Cardiac fibroblast (primary cell): ENCODE data around the gene ADGRE3.

Experiments
- DNase-seq, 2 donors: peaks; one replicate each; pipeline versions ENCODE4 v3.0.0 to v3.0.0-alpha.2; 2010; ENCODE audit warnings: low read depth in 2 of 2
- H3K4me3 ChIP-seq, 2 donors: replicated peaks in 1 of 2; 1 replicate in 1 of 2; 2 replicates in 1 of 2; pipeline ENCODE4 v1.5.1; 2011; ENCODE audit warnings: low read depth in 2 of 2, low read length in 2 of 2, mild to moderate bottlenecking in 2 of 2, moderate library complexity in 1 of 2
- CTCF ChIP-seq: IDR thresholded peaks from one replicate; pipeline ENCODE4 v1.5.1; 2011; ENCODE audit warnings: low read depth, mild to moderate bottlenecking, low read length, inconsistent platforms

The ADGRE3 gene

GRCh38 chr19:14580623-14581237 is 93.9 kb downstream of the ADGRE3 start:
- DNase-seq = no peak
- H3K4me3 ChIP-seq = no peak overlapping the region
- no peak for TF ChIP-seq CTCF

DNA sequence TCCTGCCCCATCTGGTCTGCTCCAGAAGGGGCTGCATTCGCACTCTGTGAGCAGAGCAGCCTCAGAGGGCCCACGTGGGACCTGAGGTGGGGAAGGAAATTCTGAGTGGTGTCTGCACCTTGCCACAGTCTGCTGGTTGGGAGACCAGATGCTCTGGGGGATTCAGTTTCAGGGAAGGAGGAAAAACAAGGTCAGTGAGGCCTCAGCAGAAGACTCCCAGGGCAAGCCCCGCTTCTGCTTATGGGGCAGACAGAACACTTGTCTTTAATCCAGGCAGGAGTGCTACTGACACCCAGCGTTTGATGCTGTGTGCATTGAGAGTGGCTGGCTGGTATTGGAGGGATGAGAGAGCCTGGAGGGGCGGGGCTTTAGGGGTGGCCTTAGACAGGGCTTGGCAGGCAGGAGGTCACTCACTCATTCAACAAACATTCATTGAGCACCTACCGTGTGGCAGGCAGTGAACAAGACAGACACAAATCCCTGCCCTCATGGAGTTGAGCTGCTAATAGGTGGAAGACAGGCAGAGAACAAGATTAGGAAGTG is 96.7 kb downstream of the ADGRE3 start:
- TF ChIP-seq CTCF = no peak
- DNase-seq = no peak
- H3K4me3 ChIP-seq = no peak overlapping the region

DNA sequence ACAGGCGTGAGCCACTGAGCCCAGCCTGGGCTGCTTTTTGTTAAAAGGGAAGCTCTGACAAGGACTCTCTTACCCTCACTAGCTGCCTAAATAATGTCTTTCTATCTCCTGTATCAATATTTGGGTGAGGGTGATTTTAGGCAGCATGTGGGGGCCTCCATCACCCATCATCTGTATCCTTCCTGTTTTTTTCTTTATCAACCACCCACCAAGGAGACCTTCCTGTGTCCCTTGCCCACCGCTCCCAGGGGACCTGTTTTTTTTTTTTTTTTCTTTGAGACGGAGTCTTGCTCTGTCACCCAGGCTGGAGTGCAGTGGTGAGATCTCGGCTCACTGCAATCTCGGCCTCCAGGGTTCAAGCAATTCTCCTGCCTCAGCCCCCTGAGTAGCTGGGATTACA is 97.4 kb downstream of the ADGRE3 start:
- no peak for DNase-seq
- no peak overlapping the region for H3K4me3 ChIP-seq
- TF ChIP-seq CTCF = no peak

GRCh38 chr19:14576363-14576762 is 98.3 kb downstream of the ADGRE3 start:
- no peak for DNase-seq
- no peak for TF ChIP-seq CTCF
- H3K4me3 ChIP-seq = no peak overlapping the region

DNA sequence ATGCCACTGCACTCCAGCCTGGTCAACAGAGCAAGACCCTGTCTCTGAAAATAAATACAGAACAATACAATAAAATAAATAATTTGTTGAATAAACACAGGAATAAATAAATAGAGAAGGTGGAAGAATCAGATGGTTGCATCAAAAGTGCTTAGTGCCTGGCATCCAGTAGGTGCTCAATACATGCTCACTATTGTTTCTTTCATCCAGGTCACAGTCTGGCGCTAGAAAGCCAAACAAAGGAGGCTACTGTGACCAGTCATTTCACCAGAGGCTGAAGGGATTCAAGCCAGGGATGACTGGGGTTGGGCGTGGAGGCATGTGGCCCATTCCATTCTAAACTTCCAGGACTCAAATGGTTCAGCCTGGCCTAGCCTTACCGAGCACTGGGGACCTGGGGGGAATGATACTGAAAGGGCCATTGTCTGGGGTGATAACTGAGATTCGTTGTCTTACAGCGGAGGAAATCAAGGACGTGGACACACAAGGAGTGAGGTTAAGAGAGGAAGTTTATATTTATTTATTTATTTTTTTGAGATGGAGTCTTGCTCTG is 99.1 kb downstream of the ADGRE3 start:
- TF ChIP-seq CTCF = no peak
- no peak for DNase-seq

GRCh38 chr19:14571695-14572490 is 102.8 kb downstream of the ADGRE3 start, which contains the start of gene NDUFB7:
Gene NDUFB7, minus strand, starts transcription at chr19:14572066. Its CDS starts 66 bp downstream, at chr19:14572000.
- TF ChIP-seq CTCF = peak; percentile 52
- H3K4me3 ChIP-seq = peak within 1 kb of the TSS; percentile 79 to 98
- peak; percentile 96 for DNase-seq

More for the DNA sequence above, 99.1 kb downstream of the ADGRE3 start:
- no peak overlapping the region for H3K4me3 ChIP-seq
